HuH-7.5 (cell line): Measurements from ENCODE around the gene C3orf18.
A peak's percentile ranks its signal among the peaks of the same experiment; 100 is the strongest.

ENCODE experiments used
- DNase-seq: peaks from one replicate; pipeline ENCODE4 v3.0.0; 2011; ENCODE audit warnings: low spot score

The C3orf18 gene

GRCh38 chr3:50567386-50568167 lies at the start of gene C3orf18:
Gene C3orf18 (minus strand): TSS chr3:50567747. CDS start chr3:50565699, 2,048 bp downstream.
- DNase-seq: peak; percentile 92

- no peak for DNase-seq
These were observed 49.2 kb upstream of the C3orf18 start for GRCh38 chr3:50616770-50617095.

GRCh38 chr3:50616003-50616769 lies 48.6 kb upstream of the C3orf18 start:
- peak; percentile 93 for DNase-seq

GRCh38 chr3:50615190-50615589 lies 47.6 kb upstream of the C3orf18 start:
- no peak for DNase-seq

- no peak for DNase-seq
These were observed 45.7 kb upstream of the C3orf18 start for GRCh38 chr3:50612970-50613846.

GRCh38 chr3:50612234-50612882 lies 44.8 kb upstream of the C3orf18 start:
- no peak for DNase-seq

- peak; percentile 93 for DNase-seq
These were observed 44.1 kb upstream of the C3orf18 start, which contains the start of gene CISH for GRCh38 chr3:50611464-50612233. Gene CISH (minus strand): TSS chr3:50611774. CDS start chr3:50611650, 124 bp downstream.

- DNase-seq: no peak
These were observed 43.5 kb upstream of the C3orf18 start for GRCh38 chr3:50610992-50611463.

GRCh38 chr3:50610181-50610971 lies 42.8 kb upstream of the C3orf18 start:
- no peak for DNase-seq

- no peak for DNase-seq
These were observed 42.2 kb upstream of the C3orf18 start for GRCh38 chr3:50609763-50610085.

- DNase-seq: no peak
These were observed 41.7 kb upstream of the C3orf18 start for GRCh38 chr3:50609071-50609762.

- DNase-seq: no peak
These were observed 40.7 kb upstream of the C3orf18 start for GRCh38 chr3:50608278-50608677.

GRCh38 chr3:50607271-50608091 lies 39.9 kb upstream of the C3orf18 start:
- DNase-seq: no peak

GRCh38 chr3:50606596-50606995 lies 39.0 kb upstream of the C3orf18 start:
- DNase-seq: no peak

GRCh38 chr3:50605901-50606326 lies 38.4 kb upstream of the C3orf18 start:
- DNase-seq: no peak

- DNase-seq: no peak
These were observed 37.4 kb upstream of the C3orf18 start for GRCh38 chr3:50604628-50605588.

- no peak for DNase-seq
These were observed 36.6 kb upstream of the C3orf18 start for GRCh38 chr3:50604110-50604621.
